Limb (tissue), 2 donors: Measurements from ENCODE around the gene TBXT.

ENCODE experiments used
- DNase-seq, 2 donors: peaks; one replicate each; pipeline ENCODE4 v3.0.0-alpha.2; 2016; ENCODE audit errors: extremely low spot score in 2 of 2

Gene TBXT

DNA sequence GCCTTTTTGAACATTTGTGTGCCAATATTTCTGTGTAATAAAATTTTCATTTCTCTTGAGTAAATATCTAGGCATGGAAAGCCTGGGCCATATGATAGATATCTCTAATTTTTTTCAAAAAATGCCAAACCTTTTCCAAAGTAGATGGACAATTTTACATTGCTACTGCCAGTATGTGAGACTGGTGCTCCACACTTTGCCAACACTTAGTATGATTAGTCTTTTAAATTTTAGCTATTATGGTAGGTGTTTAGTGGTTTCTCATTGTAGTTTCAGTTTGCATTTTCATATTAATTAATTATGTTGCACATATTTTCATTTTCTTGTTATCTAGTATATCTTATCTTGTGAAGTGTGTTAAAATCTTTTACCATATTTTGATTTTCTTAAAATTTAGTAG lies 52.0 kb downstream of the TBXT start:
- DNase-seq, result no peak

DNA sequence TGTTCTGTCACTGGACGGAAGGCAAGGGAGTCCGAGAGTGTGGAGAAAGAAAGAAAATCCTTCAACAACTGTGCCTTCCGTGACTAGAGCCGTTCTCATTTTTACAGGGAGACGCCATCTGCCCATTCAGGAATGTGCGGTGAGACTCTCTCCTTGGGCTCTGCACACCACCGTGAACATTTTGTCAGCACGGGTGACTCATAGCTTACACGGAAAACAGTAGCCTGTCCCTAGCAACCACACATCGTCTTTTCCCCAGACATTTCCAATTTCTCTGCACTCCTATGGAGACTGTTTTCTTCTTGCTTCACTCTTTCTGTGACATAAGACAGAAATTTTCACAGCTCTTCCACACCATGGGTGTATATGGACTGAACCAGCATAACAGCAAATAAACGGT lies 55.1 kb downstream of the TBXT start:
- peak in 1 of 2 donors; percentile 21 for DNase-seq

DNA sequence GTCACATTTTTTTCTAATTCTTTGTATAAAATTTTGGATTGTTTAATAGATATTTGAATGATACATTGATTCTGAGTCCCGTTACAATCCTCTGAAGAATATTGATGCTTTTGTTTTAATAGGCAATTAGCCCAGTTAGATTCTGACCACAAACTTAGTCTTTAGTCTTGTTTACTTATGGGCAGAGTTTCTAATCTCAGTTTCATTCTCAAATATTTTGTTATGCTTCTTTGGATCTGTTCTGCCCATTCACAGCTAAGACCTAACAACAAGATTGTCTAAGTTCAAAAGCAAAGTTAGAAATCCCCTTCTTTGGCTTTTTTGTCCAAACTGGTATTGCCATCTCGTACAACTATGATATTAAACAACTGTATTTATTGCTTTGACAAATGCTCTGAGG lies 58.0 kb downstream of the TBXT start:
- DNase-seq, result no peak
